Upper lobe of right lung (tissue), 1 donor: ENCODE data around the gene PAN3. TPM values are rescaled to one million over a fixed set of nuclear protein-coding genes. Genes with fewer than 3 reads are reported as not detected.
"Not testable (repeated sequence)": the region's sequence is repeated elsewhere in the genome, so short reads cannot be mapped to it uniquely, and the experiment has no call there.

ENCODE experiments used
- ATAC-seq: fragments of 200-7000 bp; cut with Tn5 transposase; one replicate; pipeline ENCODE4 v1.9.1; 2020; ENCODE audit warnings: mild to moderate bottlenecking, moderate library complexity
- DNase-seq: peaks from one replicate; pipeline ENCODE4 v3.0.0-alpha.2; 2020
- H3K27ac ChIP-seq: fragments of 200-600 bp; one replicate; pipeline ENCODE4 v1.8.0; 2022
- H3K27me3 ChIP-seq: fragments of 200-600 bp; one replicate; pipeline ENCODE4 v1.8.0; 2022; ENCODE audit warnings: mild to moderate bottlenecking
- H3K36me3 ChIP-seq: fragments of 200-600 bp; one replicate; pipeline ENCODE4 v1.8.0; 2022
- H3K4me1 ChIP-seq: fragments of 200-600 bp; one replicate; pipeline ENCODE4 v1.8.0; 2022
- H3K4me3 ChIP-seq: fragments of 200-600 bp; one replicate; pipeline ENCODE4 v1.8.0; 2022; ENCODE audit warnings: mild to moderate bottlenecking
- H3K9me3 ChIP-seq: fragments of 200-600 bp; one replicate; pipeline ENCODE4 v1.8.0; 2022
- intact Hi-C: fragments of 100-400 bp; cut with DNase I; formaldehyde crosslinking; loops from one replicate; pipeline ENCODE4 v1.11.0; 2022
- total RNA-seq: library from RNA; stranded (reverse); fragmentation: NEBNext Ultra II Directional; extraction: Animal tissue kit (Norgen Biotek cat#: 25700); gene quantifications from one replicate; pipeline ENCODE4 v1.2.1, GENCODE V29; 2021
- TF ChIP-seq, protein P1 (sequence below): fragments of 200-600 bp; IDR thresholded peaks from one replicate; pipeline ENCODE4 v1.8.0; 2022; ENCODE audit warnings: antibody characterized with exemption
- donor health status: DM: no; HTN: yes; CAD: no; lungs with severe emphysema.

PAN3 gene
- total RNA-seq, 1 donor from 2014 or later: 34.3 TPM

DNA sequence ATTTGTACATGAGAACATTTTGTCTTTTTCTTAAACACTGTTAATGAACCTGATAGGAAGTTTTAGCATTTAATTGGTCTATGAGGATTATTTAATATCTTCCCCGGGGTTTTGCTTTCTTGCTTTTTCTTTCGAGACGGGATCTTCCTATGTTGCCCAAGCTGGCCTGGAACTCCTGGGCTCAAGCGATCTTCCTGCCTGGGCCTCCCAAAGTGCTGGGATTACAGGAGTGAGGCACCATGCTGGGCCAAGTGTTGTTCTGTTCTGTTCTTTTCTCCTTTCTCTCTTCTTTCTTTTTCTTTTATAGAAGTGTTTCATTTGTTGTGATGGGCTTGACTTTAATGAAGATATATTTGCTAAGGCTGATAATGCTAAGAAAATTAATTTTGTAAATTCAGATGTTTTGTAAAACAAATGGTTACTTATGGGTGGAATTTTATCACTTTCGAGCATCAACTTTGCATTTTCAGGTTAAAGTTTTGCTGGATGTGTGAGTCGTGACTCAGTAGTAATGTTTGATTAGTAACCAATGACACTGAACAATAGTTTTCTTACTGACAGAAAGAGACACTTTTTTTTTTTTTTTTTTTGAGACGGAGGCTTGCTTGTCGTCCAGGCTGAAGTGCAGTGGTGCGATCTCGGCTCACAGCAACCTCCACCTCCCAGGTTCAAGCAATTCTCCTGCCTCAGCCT, 2.2 kb downstream of the PAN3 start:
- intact Hi-C loops: no loop called here
- H3K4me1 ChIP-seq: peaks cover 28% of the 10 kb centered on the region
- no peaks in the 10 kb centered on the region for H3K27me3 ChIP-seq
- peak overlapping the region; percentile 47 for H3K27ac ChIP-seq
- no peaks in the 10 kb centered on the region for H3K9me3 ChIP-seq
- peak overlapping the region; percentile 99 for H3K4me3 ChIP-seq
- TF ChIP-seq, protein P1, sequence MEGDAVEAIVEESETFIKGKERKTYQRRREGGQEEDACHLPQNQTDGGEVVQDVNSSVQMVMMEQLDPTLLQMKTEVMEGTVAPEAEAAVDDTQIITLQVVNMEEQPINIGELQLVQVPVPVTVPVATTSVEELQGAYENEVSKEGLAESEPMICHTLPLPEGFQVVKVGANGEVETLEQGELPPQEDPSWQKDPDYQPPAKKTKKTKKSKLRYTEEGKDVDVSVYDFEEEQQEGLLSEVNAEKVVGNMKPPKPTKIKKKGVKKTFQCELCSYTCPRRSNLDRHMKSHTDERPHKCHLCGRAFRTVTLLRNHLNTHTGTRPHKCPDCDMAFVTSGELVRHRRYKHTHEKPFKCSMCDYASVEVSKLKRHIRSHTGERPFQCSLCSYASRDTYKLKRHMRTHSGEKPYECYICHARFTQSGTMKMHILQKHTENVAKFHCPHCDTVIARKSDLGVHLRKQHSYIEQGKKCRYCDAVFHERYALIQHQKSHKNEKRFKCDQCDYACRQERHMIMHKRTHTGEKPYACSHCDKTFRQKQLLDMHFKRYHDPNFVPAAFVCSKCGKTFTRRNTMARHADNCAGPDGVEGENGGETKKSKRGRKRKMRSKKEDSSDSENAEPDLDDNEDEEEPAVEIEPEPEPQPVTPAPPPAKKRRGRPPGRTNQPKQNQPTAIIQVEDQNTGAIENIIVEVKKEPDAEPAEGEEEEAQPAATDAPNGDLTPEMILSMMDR: no peak
- DNase-seq: no peak
- H3K36me3 ChIP-seq: no peaks in the 10 kb centered on the region
- ATAC-seq: no peak

DNA sequence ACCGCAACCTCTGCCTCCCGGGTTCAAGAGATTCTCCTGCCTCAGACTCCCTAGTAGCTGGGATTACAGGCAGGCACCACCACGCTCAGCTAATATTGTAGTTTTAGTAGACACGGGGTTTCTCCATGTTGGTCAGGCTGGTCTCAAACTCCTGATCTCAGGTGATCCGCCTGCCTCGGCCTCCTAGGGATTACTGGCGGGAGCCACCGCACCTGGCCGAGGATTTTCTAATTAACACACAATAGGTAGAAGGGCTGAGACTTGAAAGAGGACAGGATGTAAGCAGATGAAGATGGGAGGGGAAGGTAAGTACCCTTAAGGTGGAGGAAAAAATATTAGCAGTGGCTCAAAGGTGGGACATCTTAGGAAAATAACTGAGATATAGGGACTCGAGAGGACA, 3.2 kb downstream of the PAN3 start:
- intact Hi-C loops, H3K36me3 ChIP-seq, DNase-seq, H3K27ac ChIP-seq, H3K4me3 ChIP-seq, H3K9me3 ChIP-seq, ATAC-seq, H3K27me3 ChIP-seq: not testable (repeated sequence)
- H3K4me1 ChIP-seq: peaks cover 28% of the 10 kb centered on the region

DNA sequence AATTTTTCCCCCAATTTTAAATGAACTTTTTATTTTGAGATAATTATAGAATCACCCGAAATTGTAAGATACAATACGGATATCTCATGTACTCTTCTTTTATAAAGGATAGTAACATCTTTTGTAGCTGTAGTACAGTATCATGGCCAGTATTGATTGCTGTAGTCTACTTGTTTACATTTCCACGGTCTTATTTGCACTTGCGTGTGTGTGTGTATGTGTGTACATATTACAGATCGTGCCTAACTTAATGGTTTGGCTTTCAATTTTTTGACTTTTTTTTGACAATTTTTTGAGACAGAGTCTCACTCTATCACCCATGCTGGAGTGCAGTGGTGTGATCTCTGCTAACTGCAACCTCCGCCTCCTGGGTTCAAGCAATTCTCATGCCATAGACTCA, 6.7 kb downstream of the PAN3 start:
- intact Hi-C loops: no loop called here
- H3K27ac ChIP-seq: no peak overlapping the region
- ATAC-seq: no peak
- H3K36me3 ChIP-seq: no peaks in the 10 kb centered on the region
- H3K27me3 ChIP-seq: no peaks in the 10 kb centered on the region
- DNase-seq: no peak
- no peaks in the 10 kb centered on the region for H3K9me3 ChIP-seq
- no peak overlapping the region for H3K4me3 ChIP-seq
- TF ChIP-seq, protein P1: no peak
- peaks cover 18% of the 10 kb centered on the region for H3K4me1 ChIP-seq

DNA sequence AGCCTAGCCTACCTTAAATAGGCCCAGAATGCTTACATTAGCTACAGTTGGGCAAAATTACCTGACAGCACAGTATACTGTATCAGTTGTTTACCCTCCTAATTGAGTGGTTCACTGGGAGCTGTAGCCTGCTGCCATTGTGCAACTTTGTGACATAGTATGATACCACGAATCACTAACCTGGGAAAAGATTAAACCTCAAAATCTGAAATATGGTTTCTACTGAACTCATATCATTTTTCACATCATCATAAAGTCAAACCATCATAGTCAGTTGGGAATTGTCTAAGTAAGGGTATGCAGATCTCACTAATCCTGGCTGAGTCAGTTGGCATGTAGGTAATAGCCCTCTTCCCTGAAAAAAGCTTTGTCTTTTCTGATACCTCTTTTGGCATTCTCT, 9.2 kb downstream of the PAN3 start:
- intact Hi-C loops: no loop called here
- ATAC-seq: peak; percentile 35
- H3K27me3 ChIP-seq: no peaks in the 10 kb centered on the region
- no peak for DNase-seq
- H3K27ac ChIP-seq: no peak overlapping the region
- H3K4me3 ChIP-seq: no peak overlapping the region
- no peaks in the 10 kb centered on the region for H3K9me3 ChIP-seq
- H3K4me1 ChIP-seq: peaks cover 13% of the 10 kb centered on the region
- TF ChIP-seq, protein P1: no peak
- H3K36me3 ChIP-seq: no peaks in the 10 kb centered on the region

DNA sequence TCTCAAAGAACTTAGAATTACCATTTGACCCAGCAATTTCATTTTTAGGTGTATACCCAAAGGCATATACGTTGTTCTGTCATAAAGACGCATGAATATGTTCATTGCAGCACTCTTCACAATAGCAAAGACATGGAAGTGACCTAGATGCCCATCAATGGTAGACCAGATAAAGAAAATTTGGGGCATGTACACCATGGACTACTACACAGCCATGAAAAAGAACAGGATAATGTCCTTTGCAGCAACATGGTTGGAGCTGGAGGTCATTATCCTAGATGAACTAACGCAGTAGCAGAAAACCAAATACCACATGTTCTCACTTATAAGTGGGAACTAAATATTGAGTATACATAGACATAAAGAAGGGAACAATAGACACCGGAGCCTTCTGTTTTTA, 20.7 kb downstream of the PAN3 start:
- no peaks in the 10 kb centered on the region for H3K36me3 ChIP-seq
- H3K27me3 ChIP-seq: no peaks in the 10 kb centered on the region
- intact Hi-C loops: no loop called here
- no peaks in the 10 kb centered on the region for H3K9me3 ChIP-seq
- H3K27ac ChIP-seq: no peak overlapping the region
- ATAC-seq (no peak), DNase-seq (no peak)
- no peak overlapping the region for H3K4me3 ChIP-seq
- TF ChIP-seq, protein P1: no peak
- peaks cover 5% of the 10 kb centered on the region for H3K4me1 ChIP-seq

DNA sequence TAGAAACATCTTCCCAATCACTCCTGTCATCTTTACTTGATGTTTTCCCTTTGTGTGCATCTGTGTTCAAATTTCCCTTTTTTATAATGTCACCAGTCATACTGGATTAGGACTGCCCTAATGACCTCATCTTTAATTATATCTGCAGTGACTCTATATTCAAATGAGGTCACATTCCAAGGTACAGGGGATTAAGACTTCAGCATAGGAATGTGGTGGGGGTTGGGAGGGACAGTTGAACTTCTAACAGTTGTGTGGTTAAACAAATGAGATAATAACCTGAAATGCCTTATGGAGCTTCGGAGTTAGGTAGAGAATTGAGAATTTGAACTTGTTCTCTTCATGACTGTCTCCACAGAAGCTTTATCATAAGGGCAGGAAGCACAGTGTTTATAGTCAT, 23.0 kb downstream of the PAN3 start:
- TF ChIP-seq, protein P1: no peak
- DNase-seq (no peak), ATAC-seq (no peak)
- Histone ChIP-seq H3K4me1 (peaks cover 5% of the 10 kb centered on the region), H3K27ac (no peak overlapping the region), H3K9me3 (no peaks in the 10 kb centered on the region), H3K36me3 (no peaks in the 10 kb centered on the region), H3K27me3 (no peaks in the 10 kb centered on the region), H3K4me3 (no peak overlapping the region)
- intact Hi-C loops: no loop called here
